Body of pancreas (tissue), 4 donors: ENCODE measurements around the gene SSU72. TPM values are rescaled to one million over a fixed set of nuclear protein-coding genes. Genes with fewer than 3 reads are reported as not detected.

Experiments used
- ATAC-seq: fragments of 150-250 bp; one replicate; pipeline ENCODE4 v1.9.1; 2016
- DNase-seq, 4 donors: peaks; one replicate each; pipeline ENCODE4 v3.0.0-alpha.2; 2019
- H3K27ac ChIP-seq, 4 donors: fragments of 200-600 bp; sonication (generic); 1 replicate in 3 of 4; 2 replicates in 1 of 4; pipeline versions ENCODE4 v1.5.1 to v1.6.1; 2016 to 2019; ENCODE audit warnings: mild to moderate bottlenecking in 1 of 4, mixed read lengths in 1 of 4, moderate library complexity in 1 of 4
- H3K27me3 ChIP-seq, 2 donors: fragments of 200-600 bp; sonication (generic); one replicate each; pipeline ENCODE4 v1.6.0; 2016; ENCODE audit warnings: mild to moderate bottlenecking in 1 of 2
- H3K36me3 ChIP-seq, 2 donors: fragments of 200-600 bp; sonication (generic); replicated peaks in 1 of 2; 2 replicates each; pipeline ENCODE4 v1.5.1; 2016; ENCODE audit warnings: low read depth in 2 of 2; ENCODE audit not compliant: insufficient read depth in 1 of 2
- H3K4me1 ChIP-seq: fragments of 200-600 bp; sonication (generic); one replicate; pipeline ENCODE4 v1.6.0; 2016
- H3K4me3 ChIP-seq, 2 donors: fragments of 200-600 bp; sonication (generic); 1 replicate in 1 of 2; 2 replicates in 1 of 2; pipeline ENCODE4 v1.5.1; 2016 to 2019
- H3K9me3 ChIP-seq, 3 donors: fragments of 200-600 bp; sonication (generic); 1 replicate in 2 of 3; 2 replicates in 1 of 3; pipeline ENCODE4 v1.5.1; 2016
- CTCF ChIP-seq, 7 experiments: fragments of 450-650 bp in 4 of 7; fragments of 200-600 bp in 3 of 7; sonication (generic) in 3 of 7; IDR thresholded peaks; one replicate each; pipeline ENCODE4 v1.5.1; 2016 to 2019; ENCODE audit warnings: antibody characterized with exemption in 7 of 7
- POLR2A ChIP-seq, 3 donors: fragments of 450-650 bp; IDR thresholded peaks; one replicate each; pipeline ENCODE4 v1.6.1; 2016; ENCODE audit warnings: antibody characterized with exemption in 3 of 3, mild to moderate bottlenecking in 2 of 3
- WGBS, 2 donors: methylation state at CpG; one replicate each; pipeline ENCODE4 v1.1.5; 2017; 5-methylcytosine and 5-hydroxymethylcytosine counted together
- intact Hi-C: fragments of 100-400 bp; cut with DNase I; formaldehyde crosslinking; loops from one replicate; pipeline ENCODE4 v1.15.1; 2023
- total RNA-seq, 2 donors: library from RNA; depleted of rRNA; stranded (reverse); fragments of >200 nt; gene quantifications; one replicate each; pipeline ENCODE4 v1.1.0, GENCODE V29; 2016

The SSU72 gene
- total RNA-seq, 2 donors from 2014 or later: 82.1 to 113 TPM

GRCh38 chr1:1538989-1539309 is 35.7 kb downstream of the SSU72 start:
- Histone ChIP-seq H3K36me3 (peaks cover 0 to 2% of the 10 kb centered on the region in 2 donors), H3K4me3 (no peak overlapping the region), H3K4me1 (peaks cover 12% of the 10 kb centered on the region), H3K27me3 (no peaks in the 10 kb centered on the region), H3K9me3 (no peaks in the 10 kb centered on the region), H3K27ac (no peak overlapping the region)
- TF ChIP-seq CTCF (IDR thresholded peaks at IDR 0.05): no peak
- no peak for TF ChIP-seq POLR2A (IDR thresholded peaks at IDR 0.05)
- DNase-seq: no peak
- WGBS, 2 donors: 78 to 81% methylated on average over 17 of the region's 18 CpGs
- ATAC-seq: no peak
- intact Hi-C loops: no loop called here

GRCh38 chr1:1538334-1538733 is 36.3 kb downstream of the SSU72 start:
- no peak for ATAC-seq
- WGBS, 2 donors: 86 to 87% methylated on average over 4 to 22 of the region's 23 CpGs
- no peak for DNase-seq

GRCh38 chr1:1537626-1538250 is 36.9 kb downstream of the SSU72 start:
- no peak overlapping the region for H3K27ac ChIP-seq
- no peak overlapping the region for H3K4me3 ChIP-seq
- no peak for TF ChIP-seq CTCF (IDR thresholded peaks at IDR 0.05)
- no peak for TF ChIP-seq POLR2A (IDR thresholded peaks at IDR 0.05)
- H3K36me3 ChIP-seq: peaks cover 0 to 4% of the 10 kb centered on the region in 2 donors
- WGBS, 2 donors: 91 to 92% methylated on average over 29 to 32 of the region's 32 CpGs
- DNase-seq (no peak), ATAC-seq (no peak)
- H3K4me1 ChIP-seq: peaks cover 12% of the 10 kb centered on the region
- no peaks in the 10 kb centered on the region for H3K9me3 ChIP-seq
- intact Hi-C loops: no loop called here
- no peaks in the 10 kb centered on the region for H3K27me3 ChIP-seq

More at GRCh38 chr1:1538334-1538733, 36.3 kb downstream of the SSU72 start:
- Histone ChIP-seq H3K36me3 (peaks cover 0 to 2% of the 10 kb centered on the region in 2 donors), H3K4me1 (peaks cover 12% of the 10 kb centered on the region), H3K27me3 (no peaks in the 10 kb centered on the region), H3K4me3 (no peak overlapping the region), H3K27ac (no peak overlapping the region), H3K9me3 (no peaks in the 10 kb centered on the region)
- TF ChIP-seq CTCF (IDR thresholded peaks at IDR 0.05) (no peak), POLR2A (IDR thresholded peaks at IDR 0.05) (no peak)
- intact Hi-C loops: no loop called here

GRCh38 chr1:1536938-1537546 is 37.6 kb downstream of the SSU72 start:
- no peaks in the 10 kb centered on the region for H3K9me3 ChIP-seq
- no peak for TF ChIP-seq POLR2A (IDR thresholded peaks at IDR 0.05)
- no peak for TF ChIP-seq CTCF (IDR thresholded peaks at IDR 0.05)
- WGBS, 2 donors: 88 to 96% methylated on average over 7 to 15 of the region's 15 CpGs
- peaks cover 0 to 4% of the 10 kb centered on the region in 2 donors for H3K36me3 ChIP-seq
- intact Hi-C loops: no loop called here
- no peak overlapping the region for H3K27ac ChIP-seq
- DNase-seq (no peak), ATAC-seq (no peak)
- no peak overlapping the region for H3K4me3 ChIP-seq
- no peaks in the 10 kb centered on the region for H3K27me3 ChIP-seq
- H3K4me1 ChIP-seq: peaks cover 12% of the 10 kb centered on the region
